Measurements from ENCODE around the gene YBEY.

The YBEY gene

DNA sequence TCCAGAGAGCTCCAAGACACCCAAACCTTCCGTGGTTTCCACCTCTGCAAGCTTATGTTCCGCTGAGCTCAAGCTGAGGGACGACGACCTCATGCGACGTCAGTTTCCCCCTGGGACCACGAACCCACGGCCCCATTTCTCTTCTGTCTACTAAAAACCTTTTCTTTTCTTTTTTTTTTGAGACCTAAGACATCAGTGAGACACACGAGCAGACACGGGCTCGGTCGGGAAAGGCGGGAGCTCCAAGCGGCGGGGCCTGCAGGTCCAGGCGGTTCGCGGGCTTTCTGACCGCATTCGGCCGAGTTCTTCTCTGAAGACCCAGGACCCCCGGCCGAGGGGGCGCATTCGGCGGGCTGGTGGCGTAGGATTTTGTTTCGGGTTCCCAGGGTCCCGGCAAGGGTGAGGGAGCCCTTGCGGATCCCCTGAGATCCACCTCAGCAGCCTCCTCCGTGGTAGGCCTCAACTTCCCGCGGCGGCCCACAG lies 37.1 kb downstream of the YBEY start:
- H3K27ac ChIP-seq, result peak overlapping the region; percentile 99
- no peak for TF ChIP-seq CTCF (IDR thresholded peaks at IDR 0.05)
- no peak for TF ChIP-seq ZFX (IDR thresholded peaks at IDR 0.05; ENCODE audit: borderline replicate concordance)

DNA sequence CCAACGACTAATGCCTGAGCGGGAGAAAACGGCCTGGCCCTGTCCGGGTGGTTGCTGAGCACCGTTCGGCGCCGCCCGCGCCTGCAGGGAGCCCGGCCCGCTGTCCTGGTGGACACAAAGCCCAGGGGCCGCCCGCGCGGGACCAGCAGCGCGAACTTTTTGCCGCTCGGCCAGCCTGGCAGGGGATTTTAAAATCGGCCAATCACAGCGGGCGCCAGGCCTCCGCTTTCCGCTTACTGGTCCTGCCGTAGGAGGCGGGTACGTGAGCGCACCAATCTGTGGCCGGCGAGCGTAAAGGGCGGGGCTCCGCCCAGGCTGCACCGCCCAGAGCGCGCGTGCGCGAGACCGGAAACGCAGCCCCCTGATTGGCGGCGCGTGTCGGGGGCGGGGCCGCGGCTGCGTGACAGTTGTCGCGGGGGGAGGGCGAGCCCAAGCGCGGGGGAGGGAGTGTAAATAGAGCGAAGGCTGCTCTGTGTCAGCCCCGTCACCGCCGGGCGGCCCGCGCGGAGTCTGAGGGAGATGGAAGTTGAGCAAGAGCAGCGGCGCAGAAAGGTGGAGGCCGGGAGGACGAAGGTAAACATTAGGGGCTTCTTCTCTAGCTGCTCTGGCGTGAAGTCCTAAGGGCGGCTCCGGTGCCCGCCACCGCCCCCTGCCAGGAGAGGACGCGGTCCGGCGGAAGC lies 37.7 kb downstream of the YBEY start, which contains the start of the genes C21orf58 and PCNT:
TSS of gene C21orf58 (minus strand) at position 161 of the 680 bp plus-strand sequence. CDS start 1,132 bp downstream, outside the sequence.
TSS of gene PCNT (plus strand) at position 447 of the 680 bp plus-strand sequence. CDS start at position 520, 73 bp downstream.
- peak within 1 kb of the TSS; percentile 99 for H3K27ac ChIP-seq
- no peak for TF ChIP-seq CTCF (IDR thresholded peaks at IDR 0.05)

DNA sequence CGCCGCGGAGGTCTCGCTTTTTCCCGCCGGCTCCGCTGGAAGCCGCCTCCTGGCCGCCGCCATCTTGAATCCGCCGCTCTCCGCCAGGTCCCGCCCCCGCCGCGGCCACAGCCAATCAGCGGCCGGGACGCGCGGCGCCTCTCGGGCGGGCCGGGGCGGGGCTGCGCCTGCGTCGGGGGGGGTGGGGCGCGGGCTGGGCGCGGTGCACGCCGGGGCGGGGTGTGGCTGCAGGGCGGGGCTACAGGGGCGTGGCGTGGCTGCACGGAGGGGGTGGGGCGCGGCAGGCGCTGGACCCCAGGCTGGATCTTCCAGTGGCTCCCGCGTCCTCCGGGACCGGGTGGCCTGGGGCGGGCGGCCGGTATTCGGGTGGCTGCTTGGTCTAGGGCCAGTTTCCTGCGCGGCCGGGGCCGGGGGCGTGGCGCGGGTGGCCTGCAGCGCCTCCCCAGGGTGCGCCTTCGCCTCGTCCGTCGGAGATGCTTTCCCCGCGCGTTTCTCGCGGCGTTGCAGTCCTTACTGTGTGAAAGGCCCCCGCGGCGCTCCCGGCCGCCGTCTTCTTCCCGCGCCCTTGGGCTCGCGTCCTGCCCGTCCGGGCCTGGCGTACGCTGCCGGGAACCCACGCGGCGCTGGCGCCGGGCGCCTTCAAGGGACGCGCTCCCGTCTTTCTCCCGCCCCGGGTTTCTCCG lies 38.4 kb downstream of the YBEY start:
- H3K27ac ChIP-seq, result peak overlapping the region; percentile 99
- no peak for TF ChIP-seq ZFX (IDR thresholded peaks at IDR 0.05; ENCODE audit: borderline replicate concordance)
- no peak; the same call in 1 of the 2 replicates for TF ChIP-seq CTCF (IDR thresholded peaks at IDR 0.05)

GRCh38 chr21:46325073-46325912 lies 39.2 kb downstream of the YBEY start:
- H3K27ac ChIP-seq, result peak overlapping the region; percentile 99
- peak; percentile 18; the same call in 1 of the 2 replicates for TF ChIP-seq CTCF (IDR thresholded peaks at IDR 0.05)
- TF ChIP-seq ZFX (IDR thresholded peaks at IDR 0.05; ENCODE audit: borderline replicate concordance), result no peak

DNA sequence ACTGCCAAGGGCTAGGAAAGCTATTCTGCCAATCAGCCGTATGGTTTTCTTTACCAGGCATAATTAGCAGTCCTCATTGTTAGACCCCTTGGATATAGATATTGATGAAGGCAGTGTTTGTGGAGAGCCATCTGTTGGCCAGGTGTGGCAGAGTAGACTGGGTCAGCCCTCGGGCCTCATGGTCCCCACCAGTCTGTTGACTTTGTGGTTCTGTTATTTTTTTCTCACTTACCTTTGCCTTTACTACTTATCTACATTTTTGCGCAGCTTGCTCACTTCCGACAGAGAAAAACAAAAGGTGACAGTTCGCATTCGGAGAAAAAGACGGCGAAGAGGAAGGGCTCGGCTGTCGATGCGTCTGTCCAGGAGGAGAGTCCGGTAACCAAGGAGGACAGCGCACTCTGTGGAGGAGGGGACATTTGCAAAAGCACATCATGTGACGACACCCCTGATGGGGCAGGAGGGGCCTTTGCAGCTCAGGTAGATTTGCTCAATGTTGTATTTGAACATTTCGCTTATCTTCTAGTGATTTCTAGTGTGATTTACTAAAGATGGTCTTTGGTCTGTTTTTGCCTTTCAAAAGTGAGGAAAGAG lies 40.1 kb downstream of the YBEY start:
- peak overlapping the region; percentile 99 for H3K27ac ChIP-seq

GRCh38 chr21:46327711-46328110 lies 41.6 kb downstream of the YBEY start:
- no peak overlapping the region for H3K27ac ChIP-seq
- TF ChIP-seq CTCF (IDR thresholded peaks at IDR 0.05) (no peak), ZFX (IDR thresholded peaks at IDR 0.05; ENCODE audit: borderline replicate concordance) (no peak)

More for the DNA sequence above, 40.1 kb downstream of the YBEY start:
- no peak for TF ChIP-seq CTCF (IDR thresholded peaks at IDR 0.05)
- TF ChIP-seq ZFX (IDR thresholded peaks at IDR 0.05; ENCODE audit: borderline replicate concordance), result no peak
